ENCODE data around the gene CCDC68.

CCDC68 gene

DNA sequence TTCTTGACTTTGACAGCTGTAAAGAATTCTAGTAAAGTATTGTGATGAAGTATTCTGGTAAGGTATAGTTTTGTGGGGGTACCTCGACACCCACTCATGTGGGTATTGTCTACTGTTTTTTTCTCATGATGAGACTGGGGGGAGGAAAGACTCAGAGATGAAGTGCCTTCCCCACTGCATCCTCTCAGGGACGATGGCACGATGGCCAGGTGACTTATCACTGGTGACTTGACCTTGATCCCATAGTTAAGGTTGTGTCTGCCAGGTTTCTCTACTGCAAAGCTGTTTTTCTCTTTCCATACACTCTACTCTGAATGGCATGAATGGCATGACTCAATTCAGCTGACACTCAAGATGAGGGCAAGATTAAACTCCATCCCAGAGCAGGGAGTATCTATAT lies 936 bp upstream of the CCDC68 start:
- DNase-seq = no peak

DNA sequence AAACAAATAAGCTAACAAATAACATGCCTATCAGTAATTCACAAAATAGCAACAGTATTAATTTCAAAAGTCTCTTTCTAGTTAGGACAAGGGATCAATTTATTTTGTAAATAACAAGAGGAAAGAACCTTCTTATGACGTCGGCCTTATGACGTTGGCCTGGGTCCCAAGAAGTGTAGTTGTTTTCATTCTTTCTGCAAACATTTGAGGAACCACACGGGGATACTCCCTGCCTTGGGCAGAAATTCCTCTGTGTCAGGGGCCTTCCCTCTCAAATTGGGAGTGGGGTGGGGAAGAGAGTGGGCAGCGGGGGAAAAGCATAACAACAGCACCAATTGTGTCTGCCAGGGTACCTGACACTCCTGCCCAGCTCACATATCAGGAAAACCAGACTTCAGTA lies 1.3 kb downstream of the CCDC68 start:
- DNase-seq = peak; percentile 12

DNA sequence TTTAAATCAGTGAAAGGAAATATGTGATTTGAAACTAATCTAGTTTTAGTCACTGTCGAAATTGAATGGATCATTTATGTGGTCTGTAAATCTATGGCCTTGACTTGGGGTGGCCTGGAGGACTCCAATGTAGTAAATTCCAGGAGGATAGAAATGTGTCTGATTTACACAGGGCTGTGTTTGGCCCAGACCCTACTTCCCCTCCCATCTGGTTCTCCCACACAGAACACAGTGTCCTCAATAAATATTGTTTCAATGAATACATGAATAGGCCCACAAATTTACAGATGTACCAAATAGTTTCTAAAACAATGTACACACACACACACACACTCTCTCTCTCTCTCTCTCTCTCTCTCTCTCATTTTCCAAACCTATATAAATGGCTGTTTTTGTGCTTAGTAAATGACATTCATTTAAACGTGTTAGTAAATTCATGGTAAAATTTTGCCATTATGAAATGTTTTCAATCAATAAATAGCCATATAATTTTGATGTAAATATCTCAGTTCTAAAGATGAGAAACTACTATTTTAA lies 1.9 kb downstream of the CCDC68 start:
- DNase-seq = no peak

DNA sequence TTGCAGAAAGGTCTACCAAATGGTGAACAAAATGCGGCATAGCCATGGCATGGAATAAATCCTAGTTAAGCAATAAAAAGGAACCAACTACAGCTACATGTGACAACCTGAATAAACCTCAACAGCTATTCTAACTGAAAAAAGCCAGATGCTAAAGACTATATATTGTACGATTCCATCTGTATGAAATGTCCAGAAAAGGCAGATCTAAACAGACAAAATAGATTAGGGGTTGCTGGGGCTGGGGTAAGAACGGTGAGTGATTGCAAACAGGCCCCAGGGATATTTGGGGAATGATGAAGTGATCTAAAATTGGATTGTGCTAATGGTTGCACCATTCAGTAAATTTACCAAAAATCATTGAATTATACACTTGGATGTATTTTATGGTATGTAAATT lies 2.8 kb downstream of the CCDC68 start:
- DNase-seq = no peak

DNA sequence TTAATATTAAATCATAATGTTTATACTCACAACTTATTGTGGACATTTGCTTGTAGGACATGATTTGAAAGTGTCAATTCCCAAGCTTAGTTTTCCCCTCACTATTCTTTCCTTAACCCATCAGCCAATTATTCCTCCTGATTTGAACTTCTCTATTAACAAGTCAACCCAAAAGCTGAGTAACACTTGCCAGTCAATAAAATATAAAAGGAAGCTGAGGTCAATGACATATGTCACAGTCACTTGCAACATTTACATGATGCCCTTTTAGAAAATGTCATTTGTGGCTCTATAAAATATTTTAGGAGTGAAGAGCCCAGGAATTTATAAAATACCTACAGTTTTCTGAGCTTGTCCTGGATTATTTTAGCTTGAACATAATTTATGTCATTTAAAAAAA lies 7.2 kb downstream of the CCDC68 start:
- DNase-seq = no peak

DNA sequence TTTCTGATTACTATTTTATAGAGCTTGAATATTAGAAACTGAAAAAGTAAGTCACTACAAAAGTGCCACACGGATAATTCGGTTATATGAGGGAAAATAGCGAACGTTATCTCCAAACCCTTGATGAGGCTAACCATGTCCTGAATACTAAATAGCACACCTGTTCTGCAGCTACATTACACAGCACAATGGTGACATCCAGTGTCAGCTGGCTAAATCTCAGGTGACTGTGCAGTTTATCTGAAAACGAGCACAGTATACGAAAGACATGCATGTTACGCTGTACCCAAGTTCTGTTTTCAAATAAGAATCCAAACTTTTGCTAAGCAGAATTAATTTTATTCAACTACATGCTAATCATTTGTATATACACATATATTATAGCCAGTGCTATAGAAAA lies 9.0 kb downstream of the CCDC68 start:
- DNase-seq = no peak

DNA sequence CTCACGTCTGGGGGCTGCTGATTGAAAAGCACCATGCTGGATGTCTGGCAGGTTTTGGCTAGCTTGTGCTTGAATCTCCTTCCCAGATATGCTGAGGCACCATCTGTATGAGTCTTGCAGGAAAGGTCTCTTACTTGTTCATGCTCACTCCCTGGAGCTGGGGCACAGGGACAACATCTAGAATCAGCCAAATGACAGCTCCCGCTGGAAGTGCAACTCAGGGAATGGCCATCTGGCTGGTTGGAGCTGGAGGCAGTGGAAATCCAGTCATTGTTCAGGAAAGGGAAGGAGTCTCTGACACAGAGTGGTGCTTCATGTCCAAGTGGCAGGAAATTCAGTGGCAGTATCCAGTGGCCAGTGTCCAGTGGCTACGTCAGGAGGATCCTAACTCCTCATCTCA lies 9.7 kb downstream of the CCDC68 start:
- no peak for DNase-seq

DNA sequence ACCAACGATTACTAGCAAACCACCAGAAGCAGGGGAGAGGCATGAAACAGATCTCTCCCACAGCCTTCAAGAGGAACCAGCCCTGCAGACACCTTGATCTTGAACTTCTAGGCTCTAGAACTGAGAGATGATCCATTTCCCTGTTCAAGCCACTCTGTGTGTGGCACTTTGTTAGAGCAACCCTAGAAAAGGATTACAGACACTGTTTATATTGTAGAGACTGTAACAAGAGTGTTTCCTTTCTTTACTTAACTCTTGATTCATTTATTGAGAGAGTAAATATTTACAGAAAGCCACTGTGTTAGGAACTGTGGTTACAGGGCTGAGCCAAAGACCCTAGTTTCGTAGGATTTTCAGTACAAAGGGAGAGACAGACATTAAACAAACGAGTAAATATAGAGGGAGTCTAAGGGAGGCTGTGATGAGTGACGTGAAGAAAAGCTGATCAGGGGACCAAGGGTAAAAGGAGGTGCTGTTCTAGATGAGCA lies 10.9 kb downstream of the CCDC68 start:
- DNase-seq = no peak

DNA sequence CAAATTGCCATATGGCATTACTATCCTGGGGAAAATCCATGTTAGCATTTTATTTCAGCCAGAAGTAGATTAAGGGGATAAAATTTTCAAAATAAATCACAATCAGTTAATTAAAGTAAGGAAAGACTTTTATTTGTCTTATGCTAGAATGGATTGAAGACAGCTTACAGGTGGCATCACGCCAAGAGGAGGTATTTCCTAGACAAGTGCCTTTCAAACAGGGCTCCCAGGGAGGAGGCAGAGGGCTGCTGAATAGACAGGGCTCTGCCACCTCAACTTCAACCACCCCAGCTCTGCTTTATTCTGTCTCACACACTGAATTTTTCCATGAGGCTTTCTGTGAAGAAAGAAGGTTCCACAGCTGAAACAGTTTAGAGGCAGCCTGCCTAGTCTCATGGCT lies 12.2 kb downstream of the CCDC68 start:
- peak; percentile 9 for DNase-seq

DNA sequence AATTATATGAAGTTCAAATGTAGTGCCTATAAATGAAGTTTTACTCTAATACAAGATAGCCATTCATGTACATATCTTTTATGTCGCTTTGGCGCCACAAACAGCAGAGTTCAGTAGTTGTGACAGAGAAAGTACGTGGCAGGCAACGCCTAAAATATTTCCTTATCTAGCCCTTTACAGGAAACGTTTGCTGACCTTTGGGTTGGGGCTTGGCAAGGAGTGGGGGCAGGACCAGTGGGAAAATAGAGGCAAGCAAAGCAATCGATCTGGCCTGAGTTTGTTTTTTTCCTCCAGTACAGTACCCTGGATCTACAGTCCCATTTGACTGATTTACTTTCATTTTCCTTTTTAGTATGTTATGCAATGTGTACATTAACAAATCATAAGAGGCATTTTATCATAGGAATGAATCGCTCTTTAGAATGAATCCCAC lies 13.1 kb downstream of the CCDC68 start:
- peak; percentile 31 for DNase-seq

DNA sequence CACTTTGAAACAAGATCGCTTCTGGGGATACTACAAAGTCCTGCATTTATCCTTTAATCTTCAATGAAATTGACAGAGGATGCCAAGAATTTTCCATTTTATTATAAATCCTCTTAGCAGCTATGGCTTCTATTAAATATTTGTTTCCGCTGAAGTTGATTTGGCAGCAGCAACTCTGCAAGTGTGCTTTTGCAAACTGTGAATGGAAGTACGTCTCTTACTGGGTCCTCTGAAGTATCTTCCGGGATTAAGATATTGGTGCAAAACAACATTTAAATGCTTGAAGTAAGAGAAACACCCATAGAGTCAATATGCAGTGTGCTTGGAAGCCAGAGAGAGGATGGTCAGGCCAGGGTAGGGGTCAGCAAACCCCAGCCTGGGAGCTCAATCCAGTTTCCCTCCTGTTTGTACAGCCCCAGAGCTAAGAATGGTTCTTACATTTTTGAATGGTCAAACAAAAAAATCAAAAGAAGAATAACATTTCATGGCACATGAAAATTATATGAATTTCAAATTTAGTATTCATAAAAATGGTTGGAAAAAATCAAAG lies 13.6 kb downstream of the CCDC68 start:
- no peak for DNase-seq

DNA sequence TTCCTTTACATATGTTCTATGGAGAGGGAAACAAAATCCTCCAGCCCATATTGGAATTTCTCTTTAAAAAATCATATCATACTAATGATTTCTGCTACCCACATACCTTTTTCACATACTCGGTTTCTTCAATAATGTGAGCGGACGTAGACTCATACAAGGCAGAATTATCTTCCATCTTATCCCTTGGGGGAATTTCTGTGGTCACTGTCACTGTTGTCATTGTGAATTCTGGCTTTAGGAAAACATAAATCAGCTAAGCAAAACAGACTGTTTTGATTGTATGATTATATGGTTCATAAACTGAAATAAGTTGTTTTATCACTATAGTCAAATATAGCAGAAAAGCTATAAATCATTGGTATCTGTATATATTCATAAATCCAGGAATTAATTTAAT lies 16.7 kb downstream of the CCDC68 start:
- no peak for DNase-seq

DNA sequence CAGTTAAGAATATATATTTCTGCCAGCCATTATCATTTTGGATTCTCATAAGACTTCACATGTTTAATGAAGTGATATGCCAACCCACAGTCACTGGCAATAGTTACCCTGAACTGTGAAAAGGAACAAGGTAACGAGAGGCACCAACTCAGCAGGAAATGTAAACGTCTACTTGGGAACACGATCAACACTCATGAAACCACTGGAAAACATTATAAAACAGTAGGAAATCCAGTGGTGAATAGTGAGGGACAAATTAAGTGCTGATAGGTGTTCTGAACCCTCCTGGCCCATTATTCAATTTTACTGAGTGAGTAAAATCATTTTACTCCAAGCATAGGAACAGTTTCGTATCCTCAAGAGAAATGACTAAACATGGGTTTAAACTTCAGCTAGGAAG lies 17.1 kb downstream of the CCDC68 start:
- no peak for DNase-seq

DNA sequence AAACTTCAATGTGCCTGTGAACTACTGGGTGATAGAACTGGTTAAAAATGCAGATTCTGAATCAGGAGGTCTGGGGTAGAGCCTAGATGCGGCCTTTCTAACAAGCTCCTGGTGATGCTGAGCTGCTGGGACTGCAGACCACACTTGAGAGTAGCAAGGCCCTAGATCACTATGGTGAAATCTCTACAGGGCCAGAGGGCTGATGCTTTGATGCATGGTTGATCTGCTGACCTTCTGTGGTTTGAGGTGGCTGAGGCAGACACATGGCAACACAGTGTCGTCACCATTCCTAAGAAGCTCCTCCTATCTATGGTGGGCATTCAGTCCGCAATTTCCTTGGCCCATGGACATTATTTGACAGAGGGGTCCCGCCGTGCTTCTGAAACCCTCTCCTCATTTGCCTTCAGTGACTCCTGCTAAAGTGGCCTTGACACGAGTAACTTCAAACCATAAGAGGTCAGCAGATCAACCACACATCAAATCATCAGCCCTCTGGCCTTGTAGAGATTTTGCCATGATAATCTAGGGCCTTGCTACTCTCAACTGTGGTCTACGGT lies 19.8 kb downstream of the CCDC68 start:
- DNase-seq = no peak

DNA sequence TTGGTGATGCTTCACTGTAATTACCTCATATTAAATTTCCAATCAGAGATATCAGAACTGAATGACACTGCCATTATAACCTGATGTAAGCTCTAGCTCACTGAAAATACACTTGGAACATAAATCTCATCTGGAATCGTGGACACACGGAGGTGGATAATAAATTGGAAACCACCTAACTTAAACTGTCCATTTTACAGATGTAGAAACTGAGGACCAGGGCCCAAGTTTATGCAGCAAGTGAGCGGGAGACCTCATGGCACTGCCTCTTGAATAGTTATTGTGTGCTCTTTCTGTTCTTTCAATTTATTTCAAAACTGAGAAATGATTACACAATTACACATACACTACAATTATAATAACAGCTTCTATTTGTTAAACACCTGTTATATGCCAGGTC lies 20.8 kb downstream of the CCDC68 start:
- no peak for DNase-seq

DNA sequence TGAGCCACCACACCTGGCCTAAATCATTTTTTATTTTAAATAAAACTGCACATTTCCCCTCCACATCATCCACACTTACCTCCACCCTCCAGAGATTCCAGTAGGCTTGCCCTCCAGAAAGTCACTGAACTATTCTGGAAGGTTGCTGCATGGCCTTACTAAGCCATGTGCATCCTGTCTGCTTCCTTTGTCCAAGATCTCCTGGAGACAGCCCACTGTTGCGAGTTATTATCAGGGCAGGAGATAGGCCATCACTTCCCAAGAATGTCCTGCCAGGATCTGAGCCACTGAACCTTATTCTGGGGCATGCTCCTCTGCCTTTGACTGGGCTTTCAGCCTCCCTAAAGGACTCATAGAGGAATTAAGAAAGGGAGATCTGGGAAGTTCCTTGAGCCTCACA lies 26.8 kb downstream of the CCDC68 start:
- no peak for DNase-seq

DNA sequence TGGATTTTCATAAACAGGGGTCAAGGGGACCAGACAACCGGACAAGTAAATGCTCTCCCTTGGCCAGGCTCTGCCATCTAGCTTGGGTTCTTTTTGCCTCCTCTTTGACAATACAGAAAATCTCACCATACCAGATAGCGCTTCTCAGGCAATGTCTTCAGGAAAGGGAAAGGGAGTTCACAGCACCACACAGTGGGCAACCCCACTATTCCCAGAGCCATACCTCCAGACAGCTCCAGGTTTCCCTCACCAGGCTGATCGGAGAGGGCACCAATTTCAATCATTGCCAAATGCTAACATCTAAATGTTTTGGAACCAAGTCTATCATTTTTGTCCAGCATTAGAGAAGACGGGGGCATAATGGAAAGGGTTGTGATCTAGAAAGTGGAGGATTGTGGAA lies 28.1 kb downstream of the CCDC68 start:
- DNase-seq = no peak

DNA sequence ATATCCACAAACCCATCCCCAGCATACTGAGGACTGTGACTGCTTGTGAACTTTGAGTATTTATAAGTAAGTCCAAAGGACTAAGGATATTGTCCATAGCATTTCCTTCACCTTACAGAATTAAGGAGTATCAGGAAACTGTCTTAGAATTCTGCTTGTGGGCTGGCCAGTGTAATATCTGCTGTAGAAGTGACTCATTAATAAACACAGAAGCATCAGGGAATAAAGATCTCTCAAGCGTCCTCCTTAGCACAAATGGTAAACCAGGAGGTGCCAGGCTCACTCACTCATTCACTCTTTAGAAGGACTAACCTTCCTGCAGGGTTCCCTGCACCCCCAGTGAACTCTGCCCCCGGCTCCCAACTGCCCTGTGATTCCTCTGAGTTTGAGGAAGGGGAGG lies 31.0 kb downstream of the CCDC68 start:
- no peak for DNase-seq

DNA sequence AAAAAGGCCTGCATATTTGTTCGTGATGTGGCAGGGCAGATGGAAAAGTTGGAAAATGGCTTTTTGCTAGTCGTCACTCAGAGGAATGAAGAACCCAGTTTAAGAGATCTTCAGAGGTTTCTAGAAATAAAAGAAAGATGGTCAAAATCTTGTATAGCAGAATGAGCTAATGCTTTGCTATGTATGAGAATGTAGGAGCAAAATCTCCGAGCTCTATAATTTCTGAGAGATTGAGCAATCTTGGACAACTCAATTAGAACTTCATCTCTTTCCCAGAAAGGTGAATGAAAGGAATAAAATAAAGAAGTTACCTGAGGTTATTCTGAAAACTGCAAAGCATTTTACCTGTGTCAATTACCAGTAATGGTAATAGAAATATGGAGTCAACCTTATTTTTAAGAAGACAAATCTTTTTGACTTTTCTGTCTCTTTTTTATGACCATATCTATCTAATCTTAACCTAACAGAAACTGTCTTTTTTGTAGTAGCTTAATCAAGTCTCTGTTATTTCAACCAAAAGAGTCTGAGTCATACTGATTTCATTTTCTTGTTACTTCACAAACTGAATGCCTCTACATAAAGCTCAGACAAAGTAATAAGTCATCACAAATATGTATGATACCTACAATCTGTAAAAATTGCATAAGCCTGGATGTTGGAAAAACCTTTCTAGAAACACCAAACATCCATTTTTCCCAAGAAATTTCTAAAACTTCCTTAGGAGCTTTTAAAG lies 32.5 kb downstream of the CCDC68 start:
- peak; percentile 15 for DNase-seq

DNA sequence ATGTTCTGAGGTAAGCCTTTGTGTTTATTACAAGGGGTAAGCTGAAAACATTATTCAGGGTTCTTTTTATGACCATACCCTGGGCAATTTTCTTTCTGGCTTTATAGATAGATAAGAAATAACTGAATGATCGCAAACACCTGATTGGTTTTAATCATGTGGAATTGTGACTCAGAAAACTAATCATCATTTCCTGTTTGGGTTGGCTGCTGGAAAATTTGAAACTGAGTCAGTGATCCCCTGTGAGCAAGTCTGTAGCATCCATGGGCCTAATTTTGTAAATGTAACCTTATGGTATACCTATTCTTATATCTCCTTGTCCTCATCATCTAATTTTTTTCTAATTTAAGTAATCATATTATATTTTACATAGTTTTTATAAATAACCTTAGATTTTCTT lies 34.3 kb downstream of the CCDC68 start:
- no peak for DNase-seq

DNA sequence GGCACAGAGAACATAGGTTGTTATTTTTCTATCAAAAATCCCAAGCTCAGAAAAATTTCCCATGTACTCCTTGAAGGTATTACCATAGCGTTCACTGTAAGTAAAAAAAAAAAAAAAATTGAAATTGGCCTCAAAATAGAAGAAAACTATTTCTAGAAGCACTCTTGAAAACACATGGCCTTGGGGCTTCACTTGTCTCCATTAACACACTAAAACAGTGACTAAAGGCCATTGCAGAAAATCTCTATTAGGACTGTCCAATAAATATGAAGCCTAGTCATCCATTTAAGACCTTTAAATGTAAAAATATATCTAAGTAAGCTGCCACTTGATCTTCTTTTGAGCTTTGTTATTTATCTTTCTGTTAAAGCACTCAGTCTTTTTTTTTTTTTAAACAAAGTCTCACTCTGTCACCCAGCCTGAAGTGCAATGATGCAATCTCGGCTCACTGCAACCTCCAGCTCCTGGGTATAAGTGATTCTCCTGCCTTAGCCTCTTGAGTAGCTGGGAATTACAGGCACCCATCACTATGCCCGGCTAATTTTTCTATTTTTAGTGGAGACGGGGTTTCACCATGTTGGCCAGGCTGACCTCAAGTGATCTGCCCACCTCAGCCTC lies 35.8 kb downstream of the CCDC68 start:
- DNase-seq = no peak

DNA sequence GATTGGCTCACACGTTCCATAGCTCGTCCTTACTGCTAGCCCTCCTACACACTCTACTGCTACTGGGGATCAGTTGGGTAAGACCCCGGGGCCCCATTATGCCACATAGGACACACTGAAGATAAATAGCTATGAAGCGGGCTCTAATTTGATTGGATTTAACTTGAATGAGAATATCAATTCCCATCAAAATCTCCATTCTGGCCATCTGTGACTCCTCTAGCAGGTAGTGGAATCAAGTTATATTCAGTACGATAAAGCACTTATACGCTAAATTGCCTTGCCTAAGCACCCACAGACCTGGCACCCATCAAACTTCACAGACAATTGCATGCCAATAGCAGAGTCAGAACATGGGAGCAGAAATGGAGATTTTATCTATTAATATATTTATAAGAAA lies 39.8 kb downstream of the CCDC68 start:
- no peak for DNase-seq

DNA sequence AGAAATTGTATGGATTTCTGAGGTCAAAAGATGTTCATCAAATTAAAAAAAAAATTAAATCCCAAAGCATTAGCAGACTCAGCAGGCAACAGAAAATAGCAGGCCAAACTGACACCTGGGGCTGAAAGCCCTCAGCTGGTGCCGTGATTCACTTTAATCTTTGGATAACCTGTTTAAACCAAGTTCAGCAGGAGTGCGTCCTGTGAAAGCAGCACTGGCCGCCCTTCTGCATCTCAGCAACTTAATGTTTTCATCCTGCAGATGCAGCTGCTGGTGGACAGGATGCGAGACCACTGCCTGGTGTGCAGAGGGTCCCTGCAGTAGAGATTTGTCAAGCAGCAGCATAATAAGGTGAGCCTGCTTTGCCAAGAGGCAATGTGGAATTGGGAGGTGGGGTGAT lies 41.2 kb downstream of the CCDC68 start:
- DNase-seq = no peak

DNA sequence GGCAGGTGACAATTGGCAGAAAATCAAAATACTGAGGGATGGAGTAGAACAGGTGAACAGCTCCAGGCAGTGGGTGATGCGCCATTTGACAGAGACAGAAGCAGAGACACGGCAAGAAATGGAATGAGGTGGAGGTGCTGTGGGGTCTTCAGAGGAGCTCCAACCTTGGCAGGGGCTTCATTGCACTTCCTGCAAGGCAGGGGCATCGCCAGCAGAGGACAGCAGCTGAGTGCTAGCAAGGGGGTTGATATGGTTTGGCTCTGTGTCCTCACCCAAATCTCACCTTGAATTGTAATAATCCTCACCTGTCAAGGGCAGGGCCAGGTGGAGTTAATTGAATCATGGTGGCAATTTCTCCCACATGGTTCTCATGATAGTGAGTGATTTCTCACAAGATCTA lies 42.8 kb downstream of the CCDC68 start:
- DNase-seq = no peak

All from fibroblast of skin of scalp (primary cell).